Gastrocnemius medialis (tissue), 4 donors: Measurements from ENCODE around the gene TMTC1. TPM values are rescaled to one million over a fixed set of nuclear protein-coding genes. Genes with fewer than 3 reads are reported as not detected.

Source experiments
- ATAC-seq, 2 donors: fragments of 150-250 bp; one replicate each; pipeline ENCODE4 v1.9.1; 2016
- DNase-seq, 2 donors: peaks; one replicate each; pipeline ENCODE4 v3.0.0-alpha.2; 2019
- H3K27ac ChIP-seq, 4 donors: fragments of 200-600 bp; sonication (generic); 1 replicate in 1 of 4; 2 replicates in 3 of 4; pipeline ENCODE4 v1.5.1; 2016 to 2018; ENCODE audit warnings: mild to moderate bottlenecking in 2 of 4, moderate library complexity in 1 of 4
- H3K27me3 ChIP-seq, 3 donors: fragments of 200-600 bp; sonication (generic) in 2 of 3; 1 replicate in 1 of 3; 2 replicates in 2 of 3; pipeline versions ENCODE4 v1.5.1 to v1.6.0; 2016 to 2019; ENCODE audit warnings: mild to moderate bottlenecking in 1 of 3, moderate library complexity in 1 of 3
- H3K36me3 ChIP-seq, 2 donors: fragments of 200-600 bp; sonication (generic) in 1 of 2; one replicate each; pipeline ENCODE4 v1.5.1; 2017 to 2018
- H3K4me1 ChIP-seq, 2 donors: fragments of 200-600 bp; sonication (generic) in 1 of 2; one replicate each; pipeline ENCODE4 v1.5.1; 2016 to 2017; ENCODE audit warnings: mild to moderate bottlenecking in 2 of 2
- H3K4me3 ChIP-seq, 4 donors: fragments of 200-600 bp; sonication (generic) in 3 of 4; 1 replicate in 1 of 4; 2 replicates in 3 of 4; pipeline ENCODE4 v1.5.1; 2016 to 2019; ENCODE audit warnings: mild to moderate bottlenecking in 2 of 4
- H3K9me3 ChIP-seq, 3 donors: fragments of 200-600 bp; sonication (generic) in 2 of 3; 1 replicate in 1 of 3; 2 replicates in 2 of 3; pipeline ENCODE4 v1.5.1; 2016 to 2019
- POLR2A ChIP-seq, 2 donors: fragments of 450-650 bp; IDR thresholded peaks; one replicate each; pipeline ENCODE4 v1.6.1; 2017; ENCODE audit warnings: antibody characterized with exemption in 2 of 2, mild to moderate bottlenecking in 2 of 2, moderate library complexity in 2 of 2
- in situ Hi-C, 4 donors: fragments of 200-750 bp; cut with MboI; loops; one replicate each; pipeline versions ENCODE4 v1.15.0 to v1.8.0; 2017; ENCODE audit warnings: low sequenced_read_pairs in 4 of 4
- intact Hi-C: fragments of 100-400 bp; cut with DNase I; formaldehyde crosslinking; loops from one replicate; pipeline ENCODE4 v1.15.1; 2023; ENCODE audit warnings: low total_unique reads
- total RNA-seq, 4 donors: library from RNA; depleted of rRNA; stranded (reverse); fragments of >200 nt; gene quantifications; one replicate each; pipeline versions ENCODE4 v1.1.0 to v1.2.3, GENCODE V29; 2016
- TF ChIP-seq, protein P1 (sequence below), 5 experiments: fragments of 450-650 bp in 3 of 5; fragments of 200-600 bp in 2 of 5; sonication (generic) in 2 of 5; IDR thresholded peaks in 4 of 5; conservative IDR thresholded peaks in 1 of 5; 1 replicate in 4 of 5; 2 replicates in 1 of 5; pipeline ENCODE4 v1.5.1; 2016 to 2019; ENCODE audit warnings: antibody characterized with exemption in 5 of 5, mild to moderate bottlenecking in 3 of 5, moderate library complexity in 3 of 5

TMTC1 gene
- total RNA-seq, 4 donors from 2014 or later, result 38.5 to 83.5 (median 42.6) TPM

DNA sequence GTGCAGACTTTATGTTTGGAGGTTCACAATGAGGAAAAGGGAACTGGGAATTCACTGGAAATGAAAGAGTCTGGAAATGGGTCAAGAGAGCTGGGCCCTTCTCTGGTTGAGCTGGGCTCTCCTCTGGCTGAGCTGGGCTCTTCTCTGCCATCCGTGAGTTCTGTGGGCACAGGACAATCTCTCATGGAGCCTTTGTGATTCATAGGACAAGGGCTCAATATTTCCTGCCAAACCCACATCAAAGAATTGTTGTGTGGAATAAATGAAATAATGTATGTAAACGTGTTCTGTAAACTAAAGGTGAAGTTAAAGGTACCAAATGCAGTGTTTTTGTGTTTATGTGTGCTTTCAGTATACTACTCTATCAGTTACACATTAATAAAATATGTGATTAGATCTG lies 190.7 kb downstream of the TMTC1 start:
- DNase-seq, result no peak
- in situ Hi-C loops, result no loop called here
- TF ChIP-seq POLR2A (IDR thresholded peaks at IDR 0.05), result no peak

GRCh38 chr12:29591140-29592020 lies 192.4 kb downstream of the TMTC1 start:
- no peaks in the 10 kb centered on the region for H3K9me3 ChIP-seq
- peaks cover 12 to 14% of the 10 kb centered on the region in 2 donors for H3K4me1 ChIP-seq
- ATAC-seq, result peak; percentile 80 to 94
- H3K27ac ChIP-seq, result peak overlapping the region in 3 of 4 donors; percentile 6 to 38 (median 33)
- H3K27me3 ChIP-seq, result no peaks in the 10 kb centered on the region
- no peak for TF ChIP-seq POLR2A (IDR thresholded peaks at IDR 0.05)
- TF ChIP-seq, protein P1, sequence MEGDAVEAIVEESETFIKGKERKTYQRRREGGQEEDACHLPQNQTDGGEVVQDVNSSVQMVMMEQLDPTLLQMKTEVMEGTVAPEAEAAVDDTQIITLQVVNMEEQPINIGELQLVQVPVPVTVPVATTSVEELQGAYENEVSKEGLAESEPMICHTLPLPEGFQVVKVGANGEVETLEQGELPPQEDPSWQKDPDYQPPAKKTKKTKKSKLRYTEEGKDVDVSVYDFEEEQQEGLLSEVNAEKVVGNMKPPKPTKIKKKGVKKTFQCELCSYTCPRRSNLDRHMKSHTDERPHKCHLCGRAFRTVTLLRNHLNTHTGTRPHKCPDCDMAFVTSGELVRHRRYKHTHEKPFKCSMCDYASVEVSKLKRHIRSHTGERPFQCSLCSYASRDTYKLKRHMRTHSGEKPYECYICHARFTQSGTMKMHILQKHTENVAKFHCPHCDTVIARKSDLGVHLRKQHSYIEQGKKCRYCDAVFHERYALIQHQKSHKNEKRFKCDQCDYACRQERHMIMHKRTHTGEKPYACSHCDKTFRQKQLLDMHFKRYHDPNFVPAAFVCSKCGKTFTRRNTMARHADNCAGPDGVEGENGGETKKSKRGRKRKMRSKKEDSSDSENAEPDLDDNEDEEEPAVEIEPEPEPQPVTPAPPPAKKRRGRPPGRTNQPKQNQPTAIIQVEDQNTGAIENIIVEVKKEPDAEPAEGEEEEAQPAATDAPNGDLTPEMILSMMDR (IDR thresholded peaks at IDR 0.05 in 4 of 5, conservative IDR thresholded peaks at IDR 0.05 in 1 of 5), result peak in 3 of 5 experiments; percentile 19 to 38 (median 34)
- DNase-seq, result peak in 1 of 2 donors; percentile 37
- in situ Hi-C loops (no loop called here), intact Hi-C loops (no loop called here)
- H3K4me3 ChIP-seq, result no peak overlapping the region
- no peaks in the 10 kb centered on the region for H3K36me3 ChIP-seq

More for the DNA sequence above, 190.7 kb downstream of the TMTC1 start:
- no peaks in the 10 kb centered on the region for H3K9me3 ChIP-seq
- H3K4me1 ChIP-seq, result peaks cover 12 to 14% of the 10 kb centered on the region in 2 donors
- intact Hi-C loops, result no loop called here
- ATAC-seq, result no peak
- H3K27ac ChIP-seq, result no peak overlapping the region
- no peaks in the 10 kb centered on the region for H3K36me3 ChIP-seq
- no peak overlapping the region for H3K4me3 ChIP-seq
- H3K27me3 ChIP-seq, result no peaks in the 10 kb centered on the region

GRCh38 chr12:29589851-29590250 lies 193.9 kb downstream of the TMTC1 start:
- TF ChIP-seq, protein P1 (IDR thresholded peaks at IDR 0.05 in 4 of 5, conservative IDR thresholded peaks at IDR 0.05 in 1 of 5), result no peak
- no peak for TF ChIP-seq POLR2A (IDR thresholded peaks at IDR 0.05)
- Histone ChIP-seq H3K27ac (no peak overlapping the region), H3K4me1 (peaks cover 12 to 14% of the 10 kb centered on the region in 2 donors), H3K27me3 (no peaks in the 10 kb centered on the region), H3K4me3 (no peak overlapping the region), H3K9me3 (no peaks in the 10 kb centered on the region), H3K36me3 (no peaks in the 10 kb centered on the region)
- intact Hi-C loops (no loop called here), in situ Hi-C loops (no loop called here)
- ATAC-seq (no peak), DNase-seq (no peak)

- H3K9me3 ChIP-seq, result no peaks in the 10 kb centered on the region
- intact Hi-C loops (no loop called here), in situ Hi-C loops (no loop called here)
- DNase-seq (no peak), ATAC-seq (no peak)
- no peaks in the 10 kb centered on the region for H3K27me3 ChIP-seq
- TF ChIP-seq, protein P1 (IDR thresholded peaks at IDR 0.05 in 4 of 5, conservative IDR thresholded peaks at IDR 0.05 in 1 of 5), result no peak
- no peak for TF ChIP-seq POLR2A (IDR thresholded peaks at IDR 0.05)
- H3K36me3 ChIP-seq, result no peaks in the 10 kb centered on the region
- no peak overlapping the region for H3K4me3 ChIP-seq
- no peak overlapping the region for H3K27ac ChIP-seq
- H3K4me1 ChIP-seq, result peaks cover 12 to 14% of the 10 kb centered on the region in 2 donors
These were observed 194.4 kb downstream of the TMTC1 start for GRCh38 chr12:29589286-29589820.

- DNase-seq (no peak), ATAC-seq (peak; percentile 27 to 35)
- TF ChIP-seq, protein P1 (IDR thresholded peaks at IDR 0.05 in 4 of 5, conservative IDR thresholded peaks at IDR 0.05 in 1 of 5), result no peak
- no peak for TF ChIP-seq POLR2A (IDR thresholded peaks at IDR 0.05)
- intact Hi-C loops, result no loop called here
- H3K27ac ChIP-seq, result peak overlapping the region; percentile 54 to 71 (median 66)
- H3K27me3 ChIP-seq, result no peaks in the 10 kb centered on the region
- peaks cover 21 to 47% of the 10 kb centered on the region in 2 donors for H3K4me1 ChIP-seq
- no peak overlapping the region for H3K4me3 ChIP-seq
- H3K9me3 ChIP-seq, result no peaks in the 10 kb centered on the region
- in situ Hi-C loops, result no loop called here
- H3K36me3 ChIP-seq, result no peaks in the 10 kb centered on the region
These were observed 201.0 kb downstream of the TMTC1 start for GRCh38 chr12:29582677-29583272.
